ENCODE data around the gene ID1. TPM values are rescaled to one million over a fixed set of nuclear protein-coding genes. Genes with fewer than 3 reads are reported as not detected.
A peak's percentile ranks its signal among the peaks of the same experiment; 100 is the strongest.

The ID1 gene, protein sequence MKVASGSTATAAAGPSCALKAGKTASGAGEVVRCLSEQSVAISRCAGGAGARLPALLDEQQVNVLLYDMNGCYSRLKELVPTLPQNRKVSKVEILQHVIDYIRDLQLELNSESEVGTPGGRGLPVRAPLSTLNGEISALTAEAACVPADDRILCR
- polyA plus RNA-seq (ENCODE audit: insufficient read length in 4 of 4) = 100 to 1,000 TPM; 101 to 255 (median 147) TPM

DNA sequence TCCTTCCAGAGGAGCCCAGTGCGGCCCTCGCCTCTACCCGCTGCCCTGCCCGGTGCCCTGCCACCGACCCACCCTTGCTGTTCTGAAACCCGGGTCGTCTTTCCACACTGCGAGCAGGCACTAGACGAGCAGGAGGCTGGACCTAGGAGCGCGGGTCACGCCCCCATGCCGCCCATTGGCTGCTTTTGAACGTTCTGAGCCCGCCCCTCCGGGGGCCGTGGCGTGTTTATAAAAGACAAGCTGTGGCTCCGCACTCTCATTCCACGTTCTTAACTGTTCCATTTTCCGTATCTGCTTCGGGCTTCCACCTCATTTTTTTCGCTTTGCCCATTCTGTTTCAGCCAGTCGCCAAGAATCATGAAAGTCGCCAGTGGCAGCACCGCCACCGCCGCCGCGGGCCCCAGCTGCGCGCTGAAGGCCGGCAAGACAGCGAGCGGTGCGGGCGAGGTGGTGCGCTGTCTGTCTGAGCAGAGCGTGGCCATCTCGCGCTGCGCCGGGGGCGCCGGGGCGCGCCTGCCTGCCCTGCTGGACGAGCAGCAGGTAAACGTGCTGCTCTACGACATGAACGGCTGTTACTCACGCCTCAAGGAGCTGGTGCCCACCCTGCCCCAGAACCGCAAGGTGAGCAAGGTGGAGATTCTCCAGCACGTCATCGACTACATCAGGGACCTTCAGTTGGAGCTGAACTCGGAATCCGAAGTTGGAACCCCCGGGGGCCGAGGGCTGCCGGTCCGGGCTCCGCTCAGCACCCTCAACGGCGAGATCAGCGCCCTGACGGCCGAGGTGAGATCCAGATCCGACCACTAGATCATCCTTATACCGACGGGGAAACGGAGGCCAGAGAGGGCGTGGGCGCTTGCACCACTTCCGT lies at the start of gene ID1:
Gene ID1 (plus strand): TSS at position 259 of the 871 bp plus-strand sequence. CDS start 99 bp downstream, at position 358.
- DNase-seq (ENCODE audit: low read depth in 4 of 4, low spot score in 3 of 4) = peak; percentile 95 to 97 (median 95)

DNA sequence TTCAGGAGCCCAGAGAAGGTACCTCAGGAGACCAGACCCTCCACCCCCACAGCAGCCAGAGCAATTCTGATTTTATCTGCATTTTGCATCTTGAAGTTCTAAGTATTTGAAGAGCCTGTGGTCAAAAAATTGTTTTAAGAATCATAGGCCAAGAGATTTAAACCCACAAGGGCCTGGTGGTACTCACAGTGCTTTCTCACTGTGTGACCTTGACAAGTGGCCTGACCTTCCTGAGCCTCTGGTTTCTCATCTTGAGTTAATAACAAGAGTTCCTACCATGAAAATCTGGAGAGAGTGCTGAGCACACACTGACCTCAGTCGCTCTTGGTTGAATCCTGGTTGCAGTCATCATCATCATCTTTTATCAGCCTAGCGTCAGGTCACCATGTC lies 45.4 kb upstream of the ID1 start:
- DNase-seq (ENCODE audit: low read depth in 4 of 4, low spot score in 3 of 4) = no peak

DNA sequence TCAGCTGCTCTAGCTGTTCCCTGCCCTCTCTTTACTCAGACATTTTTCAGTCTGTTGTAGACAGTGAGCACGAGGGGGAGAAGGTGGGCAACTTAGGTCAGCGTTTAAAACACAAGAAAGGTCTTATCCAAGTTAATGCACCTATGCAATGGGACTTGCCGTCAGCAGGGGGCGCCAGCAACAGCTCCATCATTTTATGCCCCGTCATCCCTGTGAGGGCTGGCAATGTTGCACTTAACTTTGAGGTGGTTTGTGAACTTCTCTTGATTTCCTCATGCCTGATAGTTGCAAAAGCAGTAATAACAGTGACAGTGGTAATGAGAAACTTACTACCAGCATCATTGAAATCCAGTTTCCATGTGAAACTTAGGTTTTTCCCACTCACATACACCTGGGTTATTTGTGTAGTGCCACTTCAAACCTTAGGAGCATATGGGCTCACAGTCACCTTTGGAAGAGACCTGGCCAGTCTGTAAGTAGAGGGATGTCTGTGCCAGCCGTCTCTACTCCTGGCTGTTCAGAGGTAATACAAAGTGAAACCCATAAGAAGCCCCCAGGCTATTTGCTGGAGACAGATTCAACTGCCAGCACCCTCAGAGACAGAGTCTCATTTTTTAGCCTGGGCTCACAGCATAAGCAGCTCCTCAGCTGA lies 44.9 kb upstream of the ID1 start:
- DNase-seq (ENCODE audit: low read depth in 4 of 4, low spot score in 3 of 4) = no peak

DNA sequence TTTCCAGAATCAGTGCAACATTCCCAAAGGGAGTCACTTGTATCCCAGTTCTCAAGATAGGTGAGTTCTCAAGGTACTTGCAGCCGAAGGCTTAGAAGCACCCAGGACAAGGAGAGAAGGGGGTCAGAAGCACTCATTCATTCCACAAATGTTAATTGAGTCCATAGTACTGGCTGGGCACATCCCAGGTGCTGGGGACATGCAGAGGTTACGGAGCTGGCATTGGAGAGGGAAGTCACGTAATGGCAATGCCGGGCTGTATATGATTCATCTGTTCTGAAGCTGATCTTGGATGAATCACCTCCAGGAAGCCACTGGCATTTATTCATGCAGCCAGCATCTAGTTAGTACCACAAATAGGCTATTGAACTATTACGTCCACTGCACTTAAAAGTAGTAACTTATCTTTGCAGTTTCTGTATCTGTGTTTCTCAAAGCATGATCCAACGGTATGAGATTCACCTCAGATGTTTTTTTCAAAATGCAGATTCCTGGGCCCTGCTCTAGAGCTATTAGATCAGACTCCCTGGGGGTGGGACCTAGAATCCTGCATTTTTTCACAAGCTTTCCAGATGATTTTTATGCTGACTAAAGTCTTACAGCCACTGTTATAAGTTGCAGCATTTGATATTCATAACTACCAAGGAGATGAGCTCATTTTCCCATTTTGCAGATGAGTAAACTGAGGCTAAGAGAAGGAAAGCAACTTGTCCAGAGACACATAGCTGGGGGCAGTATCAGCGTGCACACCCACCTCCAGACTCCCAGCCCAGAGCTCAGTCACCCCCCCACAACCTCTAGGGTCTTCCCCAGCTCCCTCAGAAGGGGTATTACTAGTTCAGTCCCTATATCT lies 44.1 kb upstream of the ID1 start:
- DNase-seq (ENCODE audit: low read depth in 4 of 4, low spot score in 3 of 4) = no peak

DNA sequence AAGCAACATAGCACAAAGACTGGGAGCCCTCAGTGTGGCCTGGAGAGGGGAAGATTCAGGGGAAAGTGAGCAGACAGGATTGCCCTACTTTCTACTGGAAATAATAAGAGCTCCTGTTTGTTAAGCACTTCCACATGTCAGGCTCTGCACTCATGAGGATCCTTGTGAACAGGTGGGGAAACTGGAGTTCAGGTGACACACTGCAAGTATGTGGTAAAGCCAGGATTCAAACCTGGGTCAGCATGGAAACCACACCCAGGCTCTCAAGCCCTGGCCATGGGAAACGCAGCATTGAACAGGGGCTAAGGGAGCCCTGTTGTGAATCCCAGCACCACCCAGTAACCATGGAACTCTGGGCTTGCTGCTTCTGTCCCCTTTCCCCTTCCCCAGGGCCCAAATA lies 42.8 kb upstream of the ID1 start:
- no peak for DNase-seq (ENCODE audit: low read depth in 4 of 4, low spot score in 3 of 4)

DNA sequence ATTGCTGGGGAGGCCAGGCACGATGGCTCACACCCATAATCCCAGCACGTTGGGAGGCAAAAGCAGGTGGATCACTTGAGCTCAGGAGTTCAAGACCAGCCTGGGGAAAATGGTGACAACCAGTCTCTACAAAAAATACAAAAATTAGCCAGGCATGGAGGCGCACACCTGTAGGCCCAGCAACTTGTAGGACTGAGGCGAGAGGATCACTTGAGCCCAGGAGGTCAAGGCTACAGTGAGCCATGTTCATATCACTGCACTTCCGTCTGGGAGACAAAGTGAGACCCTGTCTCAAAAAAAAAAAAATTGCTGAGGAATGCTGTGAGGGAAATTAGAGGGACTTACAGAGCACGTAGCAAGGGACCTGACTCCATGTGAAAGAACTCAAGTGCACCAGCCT lies 40.8 kb upstream of the ID1 start:
- no peak for DNase-seq (ENCODE audit: low read depth in 4 of 4, low spot score in 3 of 4)

DNA sequence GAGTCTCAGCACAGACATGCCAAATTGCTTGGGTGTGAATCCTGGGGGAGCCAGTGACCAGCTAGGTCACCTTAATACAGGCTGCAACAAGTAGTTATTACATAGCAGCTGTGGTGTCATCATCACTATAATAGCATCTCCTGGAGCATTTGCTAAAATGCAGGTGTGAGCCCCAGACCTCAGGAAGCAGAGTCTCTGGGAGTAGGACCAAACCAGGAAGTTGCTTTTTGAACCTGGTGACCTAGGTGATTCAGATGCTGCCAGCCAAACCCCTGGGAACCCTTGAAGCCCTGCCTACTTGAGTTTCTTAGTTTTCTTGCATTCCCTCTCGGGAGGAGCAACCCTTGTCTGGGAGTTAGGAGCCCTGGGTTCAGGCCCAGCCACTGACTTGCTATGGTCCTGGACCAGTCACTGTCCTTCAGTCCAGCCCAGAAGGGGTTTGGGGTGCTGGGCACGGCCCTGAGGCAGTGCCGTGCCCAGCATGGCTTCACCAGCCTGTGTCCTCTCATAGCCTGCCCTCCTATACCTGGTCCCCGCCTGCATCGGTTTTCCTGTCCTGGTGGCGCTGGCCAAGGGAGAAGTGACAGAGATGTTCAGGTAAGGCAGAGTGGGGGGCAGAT lies 39.3 kb upstream of the ID1 start:
- no peak for DNase-seq (ENCODE audit: low read depth in 4 of 4, low spot score in 3 of 4)

DNA sequence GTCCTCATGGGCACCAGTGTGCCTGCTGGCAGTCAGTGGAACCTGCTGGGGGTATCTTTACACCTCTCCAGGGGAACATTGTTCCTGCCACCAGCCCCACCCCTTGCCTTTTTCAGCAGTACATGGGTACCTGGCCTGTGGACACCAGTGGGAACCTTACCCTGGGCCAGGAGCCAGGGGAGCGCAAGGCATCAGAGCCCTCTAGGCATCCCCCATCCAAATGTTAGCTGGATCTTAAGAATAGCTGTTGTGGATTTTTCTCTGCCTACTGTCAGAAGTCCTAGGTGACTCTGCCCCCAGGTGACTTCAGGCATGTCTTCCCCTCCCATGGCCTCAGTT lies 38.8 kb upstream of the ID1 start:
- DNase-seq (ENCODE audit: low read depth in 4 of 4, low spot score in 3 of 4) = no peak

DNA sequence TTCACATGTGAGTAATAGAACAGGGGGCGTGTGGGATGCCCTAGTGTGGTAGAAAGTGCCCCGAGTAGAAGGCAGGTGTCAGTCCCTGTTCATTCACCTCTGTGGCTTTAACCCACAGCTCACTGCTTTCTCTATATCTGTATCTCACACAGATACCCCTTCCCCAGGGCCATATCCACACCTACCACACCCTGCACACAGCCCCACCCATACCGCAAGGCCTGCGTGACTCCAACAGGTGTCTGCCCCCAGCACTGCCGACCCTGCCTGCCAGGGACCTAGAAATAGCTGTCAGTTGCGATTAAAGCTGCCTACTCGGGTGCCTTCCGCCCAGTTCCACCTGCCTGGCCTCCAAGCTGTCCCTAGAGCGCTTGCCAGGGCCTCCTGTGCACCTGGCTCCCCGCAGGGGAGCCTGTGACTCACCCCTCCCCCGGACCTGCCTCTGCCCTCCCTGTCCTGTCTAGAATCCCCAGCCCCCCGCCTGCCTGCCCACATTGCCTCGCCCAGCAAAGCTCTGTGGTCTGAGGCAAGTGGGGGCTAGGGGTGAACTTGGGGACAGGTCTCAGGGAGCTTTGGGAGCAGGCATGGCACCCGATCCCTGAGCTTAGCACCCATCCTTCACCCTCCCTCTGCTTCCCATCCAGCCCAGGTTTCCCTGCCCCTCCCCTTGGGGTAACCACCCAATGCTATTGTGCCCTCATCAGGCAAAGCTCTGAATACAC lies 38.3 kb upstream of the ID1 start:
- no peak for DNase-seq (ENCODE audit: low read depth in 4 of 4, low spot score in 3 of 4)

DNA sequence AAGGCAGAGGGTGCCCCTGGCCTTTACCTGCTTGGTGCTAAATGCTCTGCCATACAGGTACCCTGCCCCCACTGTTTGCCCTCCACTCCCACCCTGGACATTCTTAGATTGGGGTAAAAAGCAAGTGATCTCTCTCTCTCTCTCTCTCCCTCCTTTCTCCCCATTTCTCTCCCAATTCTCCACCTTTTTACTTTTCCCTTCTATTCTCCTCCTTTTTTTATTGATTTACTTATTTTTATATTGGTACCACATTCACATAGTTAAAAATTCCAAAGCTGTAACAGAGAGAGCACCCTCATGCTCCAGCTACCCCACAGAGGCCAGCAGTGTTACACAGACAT lies 37.7 kb upstream of the ID1 start:
- no peak for DNase-seq (ENCODE audit: low read depth in 4 of 4, low spot score in 3 of 4)

DNA sequence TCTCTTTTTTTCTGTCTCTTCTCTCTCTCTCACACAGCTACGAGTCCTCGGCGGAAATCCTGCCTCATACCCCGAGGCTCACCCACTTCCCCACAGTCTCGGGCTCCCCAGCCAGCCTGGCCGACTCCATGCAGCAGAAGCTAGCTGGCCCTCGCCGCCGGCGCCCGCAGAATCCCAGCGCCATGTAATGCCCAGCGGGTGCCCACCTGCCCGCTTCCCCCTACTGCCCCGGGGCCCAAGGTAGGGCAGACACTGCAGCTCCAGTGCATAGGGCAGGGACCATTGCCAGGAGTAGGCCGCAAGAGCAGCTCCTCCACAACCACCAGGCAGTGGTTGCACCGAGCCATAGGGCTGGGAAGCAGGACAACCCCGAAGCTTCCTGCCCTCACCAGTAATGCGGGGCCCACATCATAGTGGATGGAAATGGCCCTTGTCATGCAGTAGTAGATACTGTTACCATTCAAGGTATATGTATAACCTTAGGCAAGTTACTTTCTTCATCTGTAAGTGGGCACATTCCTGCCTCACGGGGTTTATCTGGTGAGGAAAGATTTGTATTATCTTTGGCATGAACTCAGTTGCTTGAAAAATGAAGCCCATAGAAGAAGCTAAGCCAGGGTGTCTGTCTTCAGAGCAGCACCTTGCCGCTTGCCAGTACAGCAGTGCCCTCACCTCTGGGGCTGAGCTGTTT lies 36.9 kb upstream of the ID1 start:
- no peak for DNase-seq (ENCODE audit: low read depth in 4 of 4, low spot score in 3 of 4)

DNA sequence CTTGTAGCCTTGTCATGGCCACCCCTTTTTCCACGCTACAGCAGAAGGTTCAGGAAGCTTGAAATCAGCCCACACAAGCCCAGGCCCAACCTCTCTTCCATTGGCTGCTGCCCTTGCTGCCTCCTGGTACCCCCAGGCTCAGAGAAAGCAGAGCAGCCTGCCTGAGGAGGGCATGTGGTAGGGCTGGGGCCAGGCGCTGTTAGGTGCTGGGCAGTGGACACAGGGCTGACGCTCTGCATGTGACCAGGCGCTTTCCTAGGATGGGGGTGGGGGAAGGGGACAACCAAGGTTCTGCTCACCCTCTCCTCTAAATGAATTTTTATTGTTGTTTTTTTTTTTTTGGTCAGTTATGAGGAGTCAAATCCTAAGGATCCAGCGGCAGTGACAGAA lies 36.3 kb upstream of the ID1 start:
- DNase-seq (ENCODE audit: low read depth in 4 of 4, low spot score in 3 of 4) = no peak

DNA sequence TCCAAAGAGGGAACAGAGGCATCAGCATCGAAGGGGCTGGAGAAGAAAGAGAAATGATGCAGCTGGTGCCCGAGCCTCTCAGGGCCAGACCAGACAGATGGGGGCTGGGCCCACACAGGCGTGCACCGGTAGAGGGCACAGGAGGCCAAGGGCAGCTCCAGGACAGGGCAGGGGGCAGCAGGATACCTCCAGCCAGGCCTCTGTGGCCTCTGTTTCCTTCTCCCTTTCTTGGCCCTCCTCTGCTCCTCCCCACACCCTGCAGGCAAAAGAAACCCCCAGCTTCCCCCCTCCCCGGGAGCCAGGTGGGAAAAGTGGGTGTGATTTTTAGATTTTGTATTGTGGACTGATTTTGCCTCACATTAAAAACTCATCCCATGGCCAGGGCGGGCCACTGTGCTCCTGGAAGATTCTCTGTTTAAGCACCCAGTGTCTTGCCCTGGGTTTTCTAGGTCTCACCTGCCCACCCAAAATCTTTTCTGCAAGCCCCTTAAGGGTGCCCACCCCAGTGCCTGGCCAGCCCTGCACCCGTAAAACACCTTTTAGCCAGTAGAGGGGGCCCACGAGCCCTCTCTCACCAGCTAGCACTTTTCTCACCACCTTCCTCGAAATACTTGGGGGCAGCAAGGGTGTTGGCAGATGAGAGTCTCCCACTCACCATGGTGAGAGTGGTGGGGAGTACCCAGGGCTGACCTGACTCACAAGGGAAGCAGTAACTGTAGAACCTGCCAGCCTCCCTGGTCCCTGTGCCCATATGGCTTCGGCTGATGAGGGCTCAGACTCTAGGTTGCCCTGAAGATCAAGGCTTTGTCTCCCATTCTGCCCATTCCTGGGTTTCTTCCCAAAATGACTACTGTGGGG lies 35.7 kb upstream of the ID1 start:
- no peak for DNase-seq (ENCODE audit: low read depth in 4 of 4, low spot score in 3 of 4)

DNA sequence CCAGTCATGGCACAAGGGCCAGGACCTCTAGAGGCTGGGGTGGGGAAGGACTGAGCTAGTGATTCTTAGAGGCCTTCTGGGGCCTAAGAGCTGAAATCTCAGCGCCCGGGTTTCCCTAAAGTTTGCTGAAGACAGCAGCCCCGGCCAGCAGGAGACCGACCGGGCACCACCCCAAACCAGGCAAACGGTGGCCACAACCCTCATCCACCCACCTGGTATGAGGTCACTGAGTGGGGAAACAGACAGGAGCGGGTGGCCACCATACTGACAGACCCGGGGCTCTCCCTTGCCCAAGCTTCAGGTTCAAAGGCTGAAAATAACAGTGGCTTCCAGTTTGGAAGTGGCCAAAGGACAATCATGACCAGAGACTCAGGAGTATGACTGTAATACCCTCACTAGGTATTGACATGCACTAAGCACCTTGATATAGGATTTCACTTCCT lies 35.0 kb upstream of the ID1 start:
- DNase-seq (ENCODE audit: low read depth in 4 of 4, low spot score in 3 of 4) = no peak

DNA sequence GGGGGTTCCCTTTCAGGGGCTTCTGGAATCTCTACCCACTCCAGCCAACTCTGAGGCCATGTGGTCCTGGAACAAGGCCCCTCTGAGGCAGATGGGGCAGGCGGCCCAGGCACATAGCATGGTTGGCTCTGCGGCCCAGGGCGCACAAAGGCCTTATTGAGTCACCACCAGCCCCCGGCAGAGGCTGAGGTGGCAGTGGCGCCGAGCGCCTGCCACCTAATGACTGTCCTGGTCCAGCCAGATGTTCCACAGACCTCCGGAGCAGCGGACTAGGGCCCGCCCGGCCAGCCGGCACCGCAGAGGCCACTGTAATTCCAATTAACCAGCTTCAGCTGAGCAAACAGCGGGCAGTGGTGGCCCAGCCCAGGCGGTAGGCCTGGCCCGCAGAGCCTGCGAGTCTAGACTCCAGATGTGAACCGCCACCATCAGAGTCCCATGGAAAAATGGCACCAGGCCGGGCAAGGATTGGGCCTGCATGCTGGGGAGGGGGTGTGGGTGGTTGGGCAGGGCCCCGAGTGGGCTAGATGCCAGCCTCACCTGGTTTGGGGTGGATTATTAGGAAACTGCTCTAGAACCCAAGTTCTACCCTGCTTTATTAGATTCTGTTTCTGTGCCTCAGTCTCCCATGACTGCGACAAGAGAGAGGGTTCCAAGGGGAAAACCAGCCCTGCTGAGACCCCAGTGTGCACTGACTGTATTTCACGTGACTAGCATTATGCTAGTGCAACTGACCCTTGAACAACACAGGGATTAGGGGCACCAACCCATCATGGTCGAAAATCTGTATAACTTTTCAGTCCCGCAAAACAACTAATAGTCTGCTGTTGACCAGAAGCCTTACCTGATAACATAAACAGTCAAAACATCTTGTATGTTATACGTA lies 34.1 kb upstream of the ID1 start:
- no peak for DNase-seq (ENCODE audit: low read depth in 4 of 4, low spot score in 3 of 4)

DNA sequence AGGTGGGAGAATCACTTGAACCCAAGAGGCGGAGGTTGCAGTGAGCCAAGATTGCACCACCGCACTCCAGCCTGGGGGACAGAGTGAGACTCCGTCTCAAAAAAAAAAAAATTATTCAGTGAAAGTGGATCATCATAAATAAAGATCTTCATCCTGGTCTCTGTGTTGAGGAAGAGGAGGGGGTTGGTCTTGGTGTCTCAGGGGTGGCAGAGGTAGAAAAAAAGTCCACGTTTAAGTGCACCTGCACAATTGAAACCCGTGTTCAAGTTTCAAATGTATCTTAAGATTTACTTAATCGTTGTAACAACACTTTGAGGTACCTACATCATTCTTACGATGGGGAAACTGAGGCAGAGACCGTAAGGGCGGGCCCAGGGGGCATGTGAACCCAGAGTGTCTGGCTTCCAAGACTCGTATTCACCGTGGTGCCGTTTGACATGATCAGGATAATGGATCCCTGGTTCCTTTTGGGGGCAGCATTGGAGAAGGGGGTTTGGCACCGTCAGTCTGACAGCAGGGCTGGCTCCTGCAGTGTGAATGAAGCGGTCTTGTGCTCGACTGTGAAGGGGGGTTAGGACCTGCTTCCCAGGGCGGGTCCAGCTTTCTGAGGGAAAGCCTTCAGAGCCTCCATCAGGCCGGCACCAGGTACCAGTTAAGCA lies 32.9 kb upstream of the ID1 start:
- DNase-seq (ENCODE audit: low read depth in 4 of 4, low spot score in 3 of 4) = no peak

All from left renal pelvis (tissue), 4 donors.